HEK293 (cell line): ENCODE results near the gene DPCD.

Experiments
- CTCF ChIP-seq: fragments of 450-650 bp; formaldehyde crosslinking; IDR thresholded peaks from 2 replicates; pipeline ENCODE4 v1.5.1; 2016; ENCODE audit warnings: missing biosample characterization, missing genetic modification characterization
- REST ChIP-seq: fragments of 450-650 bp; formaldehyde crosslinking; IDR thresholded peaks from 2 replicates; pipeline ENCODE4 v1.5.1; 2016; ENCODE audit warnings: missing biosample characterization, missing genetic modification characterization

- no peak for TF ChIP-seq REST
- no peak for TF ChIP-seq CTCF (tag by site-specific recombination)
Measured at GRCh38 chr10:101577121-101577871, 10.8 kb upstream of the DPCD start.
